Loucy (cell line): ENCODE results near the gene ST6GALNAC4.

ENCODE experiments used
- CTCF ChIP-seq: fragments of 200-600 bp; sonication (generic); conservative IDR thresholded peaks from 2 replicates; pipeline ENCODE4 v1.5.1; 2014; ENCODE audit warnings: mild to moderate bottlenecking, antibody characterized with exemption, low read length
- EZH2phosphoT487 ChIP-seq: fragments of 200-600 bp; IDR thresholded peaks from 2 replicates; pipeline ENCODE4 v1.6.1; 2018; ENCODE audit warnings: antibody characterized with exemption, mild to moderate bottlenecking, moderate library complexity, borderline replicate concordance

- TF ChIP-seq CTCF (no peak), EZH2phosphoT487 (no peak)
Measured at GRCh38 chr9:127938298-127938690, 21.5 kb upstream of the ST6GALNAC4 start.
